Activated effector memory CD4-positive, alpha-beta T cell treated with Interleukin-2 at 50 U/mL for 16 hours (primary cell): ENCODE results near the gene GFRA1.

ENCODE experiments used
- DNase-seq: peaks from one replicate; pipeline ENCODE4 v3.0.0-alpha.2; 2020

Gene GFRA1

DNA sequence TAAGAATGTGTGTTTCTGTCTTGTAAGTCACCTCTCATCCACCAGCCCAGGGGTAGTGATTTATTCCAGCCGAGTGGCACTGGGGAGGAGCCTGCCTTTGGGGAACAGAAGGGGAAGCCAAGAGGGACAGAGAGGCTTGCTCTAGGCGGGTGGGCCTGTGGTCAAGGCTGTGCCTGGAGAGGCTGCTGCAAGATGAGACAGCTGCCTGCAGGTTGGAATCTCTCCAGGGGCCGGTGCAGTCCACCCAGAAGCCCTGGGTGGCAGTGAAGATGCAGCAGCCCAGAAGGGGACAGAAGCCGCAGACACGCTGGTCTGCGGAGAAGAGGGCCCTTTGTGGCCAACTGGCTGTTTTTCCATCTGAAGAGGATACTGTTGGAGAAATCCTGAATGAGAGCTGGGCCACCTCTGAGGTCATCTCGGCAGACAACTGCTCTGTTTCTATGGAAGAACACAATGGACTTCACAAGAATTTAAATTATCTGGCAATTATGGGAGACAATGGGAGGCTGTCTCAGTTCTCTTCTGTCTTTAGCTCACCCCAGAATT, 175.7 kb downstream of the GFRA1 start:
- DNase-seq: no peak

DNA sequence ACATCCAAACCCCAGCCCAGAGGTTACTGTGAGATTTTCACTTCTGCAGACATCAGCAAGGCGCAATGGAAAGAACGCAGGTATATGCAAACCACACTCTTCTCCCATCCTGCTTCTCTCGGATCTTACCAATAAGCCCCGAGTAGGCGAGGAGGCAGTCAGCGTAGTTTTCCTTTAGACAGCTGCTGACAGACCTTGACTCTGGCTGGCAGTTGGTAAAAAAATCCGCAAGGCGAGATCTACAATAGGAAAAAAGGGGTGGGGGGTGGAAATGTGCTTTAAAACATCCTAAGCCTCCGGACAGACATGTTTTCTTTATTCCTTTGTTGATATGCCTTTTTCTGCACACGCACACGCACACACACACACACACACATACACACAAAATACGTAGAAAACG, 176.5 kb downstream of the GFRA1 start:
- no peak for DNase-seq

DNA sequence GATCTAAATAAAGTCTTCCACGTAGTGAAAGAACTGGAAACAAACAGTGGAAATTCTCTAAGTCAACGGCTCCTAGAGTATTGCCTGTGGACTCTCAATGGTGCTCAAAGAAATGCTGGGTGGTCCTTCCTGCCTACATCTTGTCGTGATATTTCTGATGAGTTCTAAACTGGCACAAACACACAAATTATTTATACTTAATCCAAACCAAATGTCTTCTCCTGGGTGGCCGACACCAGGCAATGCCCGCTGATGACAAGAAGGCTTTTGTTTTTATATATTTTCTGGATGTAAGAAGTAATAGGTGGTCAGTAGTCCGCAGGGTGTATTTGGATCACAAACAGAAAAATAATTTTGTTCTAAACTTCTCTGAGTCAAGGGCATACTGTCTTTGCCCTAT, 178.7 kb downstream of the GFRA1 start:
- no peak for DNase-seq

DNA sequence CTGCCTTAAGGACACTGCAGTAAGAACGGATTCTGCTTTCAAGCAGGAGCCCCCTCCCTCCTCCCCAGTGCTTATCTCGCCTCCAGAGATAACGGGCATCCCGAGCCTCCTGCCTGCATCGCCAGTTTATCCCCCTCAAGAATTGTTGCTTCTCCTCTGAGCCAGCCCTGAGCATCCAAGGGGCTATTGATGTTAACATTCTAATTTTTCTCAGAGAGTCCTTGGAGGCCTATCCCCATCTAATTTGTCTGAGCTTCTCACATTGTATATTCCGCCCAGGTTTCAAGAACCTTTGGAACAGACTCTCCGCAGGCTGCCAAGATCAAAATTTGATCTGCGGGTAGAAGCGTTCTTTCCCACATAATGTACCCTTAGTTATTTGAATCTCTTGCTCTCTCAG, 180.0 kb downstream of the GFRA1 start:
- no peak for DNase-seq

DNA sequence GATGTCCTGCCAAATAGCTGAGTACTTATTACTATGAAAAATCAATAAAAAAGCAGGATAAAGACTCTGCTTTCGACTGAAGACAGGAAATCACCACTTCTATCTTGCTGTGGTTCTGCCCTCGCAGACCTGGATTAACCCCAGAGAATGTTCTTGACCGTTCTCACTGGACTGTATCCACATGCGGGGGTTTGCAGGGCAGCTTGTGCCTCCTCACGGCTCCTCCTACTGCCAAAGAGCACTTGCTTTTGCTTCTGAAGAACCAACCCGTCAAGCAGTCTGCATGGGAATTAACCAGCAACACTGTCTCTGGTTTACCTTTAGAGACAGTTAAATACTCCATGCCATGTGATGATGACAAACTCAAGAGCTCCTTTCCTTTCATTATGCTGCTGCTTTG, 184.0 kb downstream of the GFRA1 start:
- DNase-seq: no peak

DNA sequence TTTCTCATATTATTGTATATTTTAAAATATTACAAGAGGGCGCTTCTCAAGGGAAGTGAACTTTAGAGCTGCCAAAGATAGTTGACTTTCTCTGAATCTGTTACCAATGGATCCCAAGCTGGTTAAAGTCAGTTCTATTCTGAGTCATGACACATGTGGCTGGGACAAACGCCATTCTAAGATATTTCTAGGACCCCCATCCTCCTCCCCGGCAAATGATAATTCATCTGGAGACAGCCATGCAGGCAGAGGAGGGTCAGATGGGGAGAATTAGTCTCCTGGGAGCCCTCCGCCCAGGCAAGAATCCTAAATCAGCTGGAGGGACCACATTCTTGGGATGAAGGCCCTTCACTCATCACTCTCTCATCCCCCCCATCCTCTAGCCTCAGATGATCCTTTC, 187.7 kb downstream of the GFRA1 start:
- DNase-seq: no peak

DNA sequence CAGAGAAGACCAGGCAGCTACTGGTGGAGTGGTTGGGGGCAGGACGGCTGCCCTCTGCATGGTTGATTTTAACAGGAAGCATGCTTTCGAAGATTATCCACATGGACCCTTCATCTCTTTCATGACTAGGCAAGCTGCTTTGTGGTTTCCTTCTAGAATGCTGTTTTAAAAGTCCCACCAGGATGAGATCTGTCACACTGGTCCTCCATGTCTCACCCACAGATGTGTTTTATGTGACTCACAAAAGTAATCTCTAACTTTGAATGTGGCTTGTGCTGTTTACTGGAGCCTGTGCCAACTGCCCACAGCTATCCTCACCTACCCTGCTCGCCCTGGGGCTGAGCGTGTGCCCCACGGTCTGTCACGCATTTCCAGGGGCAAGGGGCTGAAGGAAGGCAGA, 188.8 kb downstream of the GFRA1 start:
- DNase-seq: no peak

DNA sequence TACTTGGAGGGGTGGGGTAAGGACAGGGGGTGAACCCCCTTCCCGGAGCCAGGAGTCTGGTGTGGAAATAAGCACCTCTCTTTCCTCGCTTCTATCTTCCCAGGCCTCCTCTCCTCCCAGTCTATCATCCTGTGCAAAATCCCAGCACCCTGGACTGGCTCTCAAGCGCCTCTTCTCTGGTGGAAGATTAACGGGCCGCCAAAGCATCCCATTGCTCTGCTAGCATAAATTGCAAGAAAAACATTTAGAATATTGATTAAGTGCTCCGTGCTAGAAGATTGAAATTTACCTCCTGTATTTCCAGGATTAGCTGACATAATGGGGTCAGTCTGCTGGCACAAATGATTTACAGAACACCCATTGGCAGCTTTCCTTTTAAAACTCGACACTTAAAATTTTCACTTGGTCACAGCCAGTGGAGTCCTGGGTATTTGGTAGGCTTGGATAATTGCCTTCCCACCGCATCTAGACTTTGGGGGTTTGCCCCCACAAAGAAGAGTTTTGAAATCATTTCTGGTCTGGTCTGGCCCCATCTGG, 189.7 kb downstream of the GFRA1 start:
- DNase-seq: no peak

DNA sequence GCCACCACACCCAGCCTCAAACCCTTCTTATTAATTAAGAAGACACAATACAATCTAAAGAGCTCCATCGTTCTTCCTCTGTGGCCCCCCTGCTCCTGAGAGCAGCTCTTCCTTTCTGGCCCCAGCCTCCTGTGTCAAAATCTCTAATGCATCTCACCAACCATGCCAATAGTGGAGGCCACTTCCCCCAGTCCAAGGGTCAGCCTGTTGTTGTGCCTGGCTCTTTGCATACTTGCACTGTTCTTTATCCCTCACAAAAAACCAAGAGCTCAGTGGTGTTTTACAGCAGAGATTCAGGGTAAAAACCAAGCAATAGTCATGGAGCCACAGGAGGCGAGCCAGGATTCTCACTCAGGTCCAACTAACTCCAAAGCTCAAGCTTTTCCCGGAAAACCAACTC, 190.2 kb downstream of the GFRA1 start:
- DNase-seq: no peak

DNA sequence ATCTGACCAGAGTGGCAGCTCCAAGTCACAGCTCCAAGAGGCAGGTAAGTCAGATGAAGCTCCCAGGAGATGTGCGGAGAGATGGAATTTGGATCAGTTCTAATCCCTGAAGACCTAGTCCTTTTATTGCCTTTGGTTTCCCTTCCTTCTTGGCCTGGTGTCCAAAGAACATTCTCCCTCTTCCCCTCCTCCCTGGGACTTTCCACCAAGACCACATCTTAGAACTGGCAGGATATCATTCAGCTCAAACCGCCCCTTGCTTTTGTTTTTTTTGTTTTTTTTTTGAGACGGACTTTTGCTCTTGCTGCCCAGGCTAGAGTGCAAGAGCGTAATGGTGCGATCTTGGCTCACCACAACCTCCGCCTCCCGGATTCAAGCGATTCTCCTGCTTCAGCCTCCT, 190.8 kb downstream of the GFRA1 start:
- DNase-seq: no peak

DNA sequence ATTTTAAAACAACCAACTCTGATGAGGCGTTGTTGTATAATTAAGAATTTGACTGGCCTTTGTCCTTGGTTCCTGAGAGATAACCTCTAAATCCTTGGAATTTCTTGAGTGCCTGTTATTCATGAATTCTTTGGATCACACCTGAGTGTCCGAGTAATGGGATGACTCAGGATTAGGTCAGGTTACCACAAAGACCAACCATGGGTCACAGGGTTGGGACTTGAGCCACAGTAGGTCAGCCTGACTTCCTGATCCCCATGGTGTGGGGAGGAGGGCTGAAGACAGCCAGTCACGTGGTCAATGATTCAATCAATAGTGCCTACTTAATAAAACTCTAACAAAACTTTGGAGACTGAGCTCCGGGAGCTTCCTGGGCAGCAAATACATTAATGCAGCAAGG, 192.5 kb downstream of the GFRA1 start:
- no peak for DNase-seq

DNA sequence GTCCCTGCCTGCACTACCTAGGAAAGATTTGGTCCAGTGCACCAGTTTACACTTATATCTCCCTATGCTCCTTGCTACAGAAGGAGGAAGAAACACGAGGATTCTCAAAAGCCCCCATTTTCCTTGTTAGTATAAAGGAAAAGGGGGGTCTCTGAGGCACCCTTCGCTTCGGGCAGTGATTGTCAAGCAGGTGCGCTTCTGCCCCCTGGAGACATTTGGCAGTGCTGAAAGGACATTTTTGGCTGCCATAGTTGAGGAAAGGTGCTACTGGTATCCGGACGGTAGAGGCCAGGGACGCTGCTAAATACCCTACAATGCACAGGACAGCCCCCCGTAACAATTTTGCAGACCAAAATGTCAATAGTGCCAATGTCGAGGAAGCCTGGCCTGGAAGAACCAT, 193.7 kb downstream of the GFRA1 start:
- no peak for DNase-seq

DNA sequence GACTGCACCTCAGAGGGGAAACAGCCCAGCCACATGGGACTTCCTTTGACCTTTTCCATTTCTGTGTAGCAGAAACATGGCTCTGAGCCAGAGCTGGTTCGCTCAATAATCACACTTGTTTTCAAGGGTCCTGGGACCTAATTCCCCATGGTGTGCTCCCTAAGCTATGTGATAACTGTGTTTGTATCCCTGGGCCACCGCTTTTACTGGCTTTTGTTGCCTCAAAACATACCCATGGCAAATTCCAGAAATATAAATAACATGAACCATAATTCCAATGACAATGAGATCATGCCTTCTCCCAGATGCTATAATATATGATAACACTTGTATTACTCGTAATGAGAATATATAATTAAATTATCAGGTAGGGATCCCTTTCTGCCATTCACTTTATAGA, 196.4 kb downstream of the GFRA1 start:
- no peak for DNase-seq

DNA sequence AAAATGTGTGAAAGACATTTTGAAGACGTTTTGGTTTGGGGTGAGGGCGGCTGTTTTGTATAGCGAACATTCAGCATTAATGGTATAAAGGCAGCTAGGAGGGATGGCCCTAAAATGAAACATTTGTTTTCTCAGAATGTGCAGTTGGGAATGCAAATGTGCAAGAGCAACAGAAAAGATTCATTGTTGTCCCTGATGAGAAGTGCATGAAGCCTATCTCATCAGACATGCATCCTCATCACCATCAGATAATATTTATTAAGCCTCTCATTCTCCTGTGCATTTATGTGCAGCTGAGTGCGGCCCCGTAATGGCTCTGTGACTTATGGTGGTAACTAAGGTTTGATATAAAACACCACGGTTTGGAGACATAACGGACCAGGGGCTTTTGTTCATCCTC, 199.5 kb downstream of the GFRA1 start:
- no peak for DNase-seq

DNA sequence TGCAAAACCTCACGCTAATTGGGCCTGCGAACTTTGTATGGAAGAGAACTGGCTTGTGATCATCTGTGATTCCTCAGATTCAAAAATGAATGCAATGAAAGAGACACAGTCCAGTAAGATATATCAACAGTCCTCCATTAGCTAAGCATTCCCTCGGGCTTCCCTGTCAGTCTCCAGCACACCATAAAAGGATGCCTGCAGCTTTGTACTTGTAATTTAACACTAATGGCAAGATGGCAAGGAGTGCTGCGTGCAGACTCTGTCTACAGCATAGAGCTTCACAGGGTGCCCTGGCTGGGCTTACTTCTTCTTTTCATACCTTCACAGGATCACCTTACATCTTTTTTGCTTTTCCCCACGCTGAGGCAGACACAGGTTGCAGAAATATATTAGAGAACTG, 200.0 kb downstream of the GFRA1 start:
- DNase-seq: no peak

DNA sequence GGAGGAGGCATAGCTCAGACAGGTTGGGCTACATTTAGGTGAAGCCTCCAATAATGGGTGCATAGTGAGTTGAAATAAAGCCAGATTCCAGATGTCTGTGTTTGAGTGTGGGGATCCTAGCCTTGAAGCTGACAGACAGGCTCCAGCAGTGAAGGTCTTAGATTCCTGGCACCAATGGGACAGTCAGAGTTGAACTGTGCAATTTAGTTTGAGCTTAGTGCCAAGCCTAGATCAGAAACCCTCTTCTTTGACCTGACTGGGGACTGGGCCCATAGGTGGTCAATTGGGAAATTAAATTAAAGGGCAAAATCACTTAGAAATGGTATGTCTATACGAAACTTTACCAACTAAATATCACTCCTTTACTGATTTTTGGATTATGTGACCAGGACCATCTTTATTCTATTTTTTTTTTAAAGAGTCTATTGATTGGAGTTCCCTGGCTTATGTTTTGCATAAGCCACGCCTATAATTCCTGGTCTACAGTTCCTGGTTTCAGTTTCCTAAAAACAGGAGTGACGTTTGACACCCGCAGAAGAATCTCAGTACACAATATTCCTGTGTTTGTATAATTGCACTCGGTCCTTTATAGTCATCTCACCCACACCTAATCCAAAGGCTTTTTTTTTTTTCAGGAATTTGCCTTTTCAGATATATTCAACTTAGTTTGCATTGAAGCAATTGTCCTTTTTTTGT, 201.4 kb downstream of the GFRA1 start:
- DNase-seq: no peak

DNA sequence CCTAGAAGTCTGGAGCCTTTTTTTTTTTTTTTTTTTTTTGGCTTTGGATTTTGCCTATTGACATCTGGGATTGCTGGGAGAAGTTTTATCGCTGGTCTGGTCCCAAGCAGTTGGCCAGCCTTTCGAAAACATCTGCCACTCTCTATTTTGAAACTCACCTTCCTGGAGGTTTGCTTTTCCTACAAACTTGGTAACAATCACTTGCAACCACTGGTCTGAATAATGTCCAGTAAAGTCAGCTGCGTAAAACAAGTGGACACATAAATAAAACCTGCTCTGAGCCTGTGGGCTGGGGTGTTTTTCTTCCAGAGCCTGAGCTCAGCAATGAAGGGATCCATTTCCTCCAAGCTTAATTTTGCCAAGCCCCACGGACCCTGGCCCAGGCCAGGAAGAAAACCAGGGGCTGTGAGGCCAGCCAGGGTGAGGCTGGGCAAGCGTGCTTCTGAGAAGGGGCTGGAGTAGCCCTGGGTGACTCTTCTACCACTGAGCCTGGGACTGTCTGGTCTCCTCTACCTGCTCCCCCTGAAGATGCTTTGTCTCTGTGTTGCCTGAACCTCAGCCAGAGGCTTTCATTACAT, 202.2 kb downstream of the GFRA1 start:
- DNase-seq: no peak

DNA sequence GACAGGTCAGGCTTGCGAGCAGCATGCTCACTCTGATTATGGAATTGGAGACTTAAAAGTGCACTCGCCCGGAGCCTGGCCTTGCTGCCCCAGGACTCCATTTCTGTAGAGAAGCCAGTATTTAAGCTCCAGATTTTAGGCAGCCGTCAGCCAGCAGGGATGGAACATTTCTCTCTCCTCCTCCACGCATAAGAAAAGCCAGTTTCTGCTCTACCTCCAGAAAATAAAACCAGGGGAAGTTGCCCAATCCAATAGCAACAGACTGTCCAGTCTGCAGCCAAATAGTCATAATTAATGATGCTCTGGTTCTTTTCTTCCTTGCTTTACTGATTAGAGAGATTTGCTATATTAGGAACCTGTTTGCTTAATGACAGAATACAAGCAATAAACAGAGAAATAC, 203.2 kb downstream of the GFRA1 start:
- no peak for DNase-seq

DNA sequence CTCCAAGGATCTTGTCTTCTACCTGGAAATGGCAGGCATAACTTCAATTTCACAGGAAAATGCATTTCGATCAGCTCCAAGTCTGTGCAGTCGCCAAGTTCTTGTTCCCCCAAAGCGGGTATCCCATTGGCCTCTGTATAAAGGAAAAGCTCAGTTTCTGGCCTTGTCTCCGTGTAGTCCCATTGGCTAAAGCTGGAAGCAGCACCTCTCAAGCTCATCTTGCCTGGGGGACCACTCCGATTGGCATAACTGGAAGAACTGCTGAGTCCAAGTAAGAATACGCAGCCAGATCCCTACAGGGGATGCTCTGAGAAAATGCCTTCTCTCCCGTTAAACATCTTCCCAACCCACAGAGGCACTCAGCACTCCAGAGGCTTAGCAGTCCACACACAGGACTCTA, 205.2 kb downstream of the GFRA1 start:
- no peak for DNase-seq

DNA sequence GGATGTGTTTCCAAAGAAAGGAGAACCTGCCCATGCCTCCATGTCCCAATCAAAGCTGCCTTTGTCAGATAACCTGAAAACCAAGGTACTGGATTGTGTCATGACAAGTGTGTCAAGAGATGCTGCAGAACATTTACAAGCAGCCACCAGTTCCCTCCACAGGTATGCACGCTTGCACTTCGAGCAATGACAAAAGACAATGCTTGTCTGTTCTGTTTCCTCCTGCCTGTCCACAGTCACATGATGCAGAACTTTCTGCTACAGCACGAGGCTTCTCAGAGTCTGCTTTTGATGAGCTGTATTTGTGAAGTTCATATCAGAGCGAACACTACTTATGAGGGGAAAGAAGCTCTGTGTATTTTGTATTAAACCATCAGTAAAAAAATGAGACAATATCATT, 209.9 kb downstream of the GFRA1 start:
- DNase-seq: no peak

DNA sequence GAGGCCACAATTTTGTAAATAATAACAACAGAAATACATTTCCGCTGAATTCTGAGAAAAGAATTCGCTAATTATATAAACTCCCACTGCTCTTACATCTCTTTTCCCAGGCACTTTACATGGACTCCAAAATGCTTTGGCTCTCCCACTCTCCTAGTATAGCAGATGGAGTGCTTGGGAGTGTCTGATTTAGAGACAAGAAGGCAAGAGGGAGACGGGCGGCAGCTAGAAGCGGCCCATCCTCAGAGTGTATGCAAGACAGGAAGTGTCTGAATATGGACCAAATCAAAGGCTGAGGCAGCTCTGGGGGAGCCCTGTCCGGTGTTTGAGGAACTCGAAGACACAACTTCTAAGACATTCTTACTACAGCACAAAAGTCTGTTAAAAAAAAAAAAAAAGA, 212.1 kb downstream of the GFRA1 start:
- no peak for DNase-seq

DNA sequence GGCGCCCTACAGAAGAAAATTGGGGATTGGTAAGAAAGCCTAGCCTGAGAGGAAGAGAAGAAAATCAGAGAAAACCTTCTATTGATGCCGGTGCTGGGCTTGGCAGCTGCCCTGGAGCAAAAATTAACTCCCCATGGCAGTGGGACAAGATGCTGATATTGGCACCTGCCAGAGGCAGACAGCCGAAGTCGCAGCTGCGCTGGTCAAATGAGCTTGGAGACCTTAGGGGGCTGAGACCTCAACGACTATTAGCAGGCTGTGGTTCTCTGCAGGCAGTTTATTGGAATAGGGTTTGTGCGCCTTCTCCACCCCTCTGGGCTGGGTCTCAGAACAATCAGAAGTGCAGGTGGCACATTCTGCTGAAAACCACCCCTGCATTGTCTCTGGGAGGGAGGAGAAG, 213.7 kb downstream of the GFRA1 start:
- DNase-seq: no peak

DNA sequence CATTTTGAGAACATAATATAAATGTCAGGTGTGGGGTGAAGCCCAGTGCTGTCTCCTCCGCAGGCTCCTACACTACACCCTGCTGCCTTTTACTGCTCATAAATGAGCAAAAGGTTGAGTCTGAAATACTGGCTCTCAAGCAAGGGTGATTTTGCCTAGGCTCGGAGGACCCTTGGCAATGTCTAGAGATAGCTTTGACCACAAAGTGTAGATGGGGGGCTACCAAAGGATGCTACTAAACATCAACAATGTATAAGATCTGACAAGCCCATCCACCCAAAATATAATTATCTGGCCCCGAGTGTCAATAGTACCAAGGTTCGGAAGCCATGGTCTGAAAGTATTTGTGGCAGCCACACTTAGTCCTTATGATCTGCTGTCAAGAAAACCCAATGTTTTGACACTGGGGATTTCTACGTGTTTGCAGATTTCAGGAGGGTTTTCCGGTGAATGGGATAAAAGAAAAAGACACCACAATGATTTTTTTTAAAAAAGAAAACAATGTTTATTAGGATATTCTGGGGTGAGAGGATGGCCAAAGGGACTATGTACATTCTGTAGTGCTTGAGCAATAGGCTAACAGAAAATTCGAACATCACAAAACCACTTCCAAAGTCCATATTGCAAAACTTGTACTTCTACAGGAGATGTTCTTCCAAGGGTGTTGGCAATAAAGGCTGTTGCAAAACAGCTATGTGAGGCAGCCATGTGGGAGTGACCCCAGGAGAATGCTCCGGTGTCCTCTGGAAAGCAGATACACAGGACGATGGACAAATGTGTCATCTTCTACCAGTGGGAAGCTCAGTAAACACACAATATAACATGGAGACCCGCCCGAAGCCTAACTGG, 216.3 kb downstream of the GFRA1 start:
- DNase-seq: no peak

DNA sequence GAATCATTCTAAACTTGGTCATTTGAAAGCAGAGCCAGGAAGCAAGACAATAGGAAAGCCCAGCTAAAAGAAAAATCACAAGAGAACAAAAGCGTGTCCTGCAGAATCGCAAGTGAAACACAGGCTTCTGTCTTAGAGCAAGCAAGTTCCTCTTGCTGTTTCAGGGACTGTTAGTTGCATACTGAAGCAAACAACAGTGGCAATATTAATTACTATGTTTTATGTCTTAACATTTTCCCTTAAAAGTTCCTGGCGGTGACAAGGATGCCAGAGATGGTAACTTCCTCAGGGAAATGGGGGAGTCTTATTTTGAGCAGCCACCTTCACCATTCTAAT, 217.1 kb downstream of the GFRA1 start:
- DNase-seq: no peak
